GM21381 (cell line): Measurements from ENCODE around the gene ERICH4.
"Not testable (repeated sequence)": the region's sequence is repeated elsewhere in the genome, so short reads cannot be mapped to it uniquely, and the experiment has no call there.

Experiments used
- ATAC-seq: cut with Tn5 transposase; IDR thresholded peaks from one replicate; pipeline ENCODE4 v1.9.1; 2021; ENCODE audit warnings: mild to moderate bottlenecking, moderate library complexity; ENCODE audit not compliant: unreplicated experiment

The ERICH4 gene

GRCh38 chr19:41476583-41476982 lies 33.6 kb downstream of the ERICH4 start:
- ATAC-seq, result no peak

- ATAC-seq, result no peak
These were observed 35.2 kb downstream of the ERICH4 start for GRCh38 chr19:41478171-41478570.

GRCh38 chr19:41478875-41479756 lies 36.2 kb downstream of the ERICH4 start:
- no peak for ATAC-seq

- ATAC-seq, result no peak
These were observed 36.8 kb downstream of the ERICH4 start for GRCh38 chr19:41479757-41480191.

DNA sequence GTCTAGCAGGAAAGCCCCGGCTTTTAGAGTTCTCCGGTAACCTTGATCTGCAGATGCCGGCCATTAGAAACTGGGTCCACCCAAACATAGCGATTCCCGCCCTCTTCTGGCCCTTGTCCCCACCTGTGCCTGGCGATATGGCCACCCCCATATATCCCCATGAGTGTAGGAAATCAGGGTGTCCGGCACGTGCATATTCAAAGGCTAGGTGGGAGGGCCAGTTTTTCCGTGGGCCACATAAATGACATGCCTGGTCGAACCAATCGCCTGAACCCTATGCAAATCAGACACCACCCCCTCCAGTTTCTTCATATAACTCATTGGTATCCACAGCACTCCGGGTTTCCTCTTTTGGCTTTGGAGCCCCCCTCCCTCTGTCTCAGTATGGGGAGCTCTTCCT lies 37.4 kb downstream of the ERICH4 start:
- no peak for ATAC-seq

DNA sequence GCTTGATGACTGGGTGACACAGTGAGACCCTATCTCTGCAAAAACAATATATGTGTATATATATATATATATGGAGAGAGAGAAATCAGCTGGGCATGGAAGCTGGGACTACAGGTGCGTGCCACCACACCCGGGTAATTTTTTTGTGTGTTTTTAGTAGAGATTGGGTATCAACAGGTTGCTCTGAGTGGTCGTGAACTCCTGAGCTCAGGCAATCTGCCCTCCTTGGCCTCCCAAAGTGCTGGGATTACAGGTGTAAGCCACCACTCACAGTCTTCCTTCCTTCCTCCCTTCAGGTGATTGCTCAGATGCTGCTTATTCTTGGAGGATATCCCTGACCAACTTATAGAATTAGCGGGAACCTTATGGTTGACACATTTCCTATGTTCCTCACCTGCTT lies 41.9 kb downstream of the ERICH4 start:
- no peak for ATAC-seq

GRCh38 chr19:41486953-41487352 lies 44.0 kb downstream of the ERICH4 start:
- not testable (repeated sequence) for ATAC-seq

DNA sequence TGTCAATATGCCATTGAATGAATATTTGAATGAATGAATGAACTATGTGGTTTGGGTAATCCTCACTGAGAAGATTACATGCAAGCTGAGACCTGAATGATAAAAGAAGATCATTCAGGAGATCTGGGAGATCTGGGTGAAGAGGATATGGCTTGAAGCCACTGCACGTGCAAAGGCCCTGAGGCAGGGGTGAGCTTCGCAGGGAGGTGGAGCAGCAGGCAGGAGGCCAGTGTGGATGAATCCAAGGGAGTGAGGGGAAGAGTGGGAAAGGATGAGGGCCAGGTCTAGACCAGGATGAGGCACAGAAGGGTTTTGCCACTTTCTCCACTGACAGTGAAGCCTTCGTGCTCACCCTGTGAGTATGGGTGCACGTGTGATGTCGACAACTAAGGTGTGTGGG lies 49.9 kb downstream of the ERICH4 start:
- no peak for ATAC-seq
